SH-SY5Y (cell line): ENCODE measurements around the gene SYP.

Source experiments
- GATA2 ChIP-seq: IDR thresholded peaks from 2 replicates; pipeline ENCODE4 v1.6.1; 2011; ENCODE audit warnings: mild to moderate bottlenecking, low read depth, low read length
- GATA3 ChIP-seq: IDR thresholded peaks from 2 replicates; pipeline ENCODE4 v1.6.1; 2011; ENCODE audit warnings: low read depth, mild to moderate bottlenecking, low read length, moderate library complexity

The SYP gene

GRCh38 chrX:49190821-49191573 lies 9.0 kb downstream of the SYP start:
- TF ChIP-seq GATA2 = no peak
- no peak for TF ChIP-seq GATA3

DNA sequence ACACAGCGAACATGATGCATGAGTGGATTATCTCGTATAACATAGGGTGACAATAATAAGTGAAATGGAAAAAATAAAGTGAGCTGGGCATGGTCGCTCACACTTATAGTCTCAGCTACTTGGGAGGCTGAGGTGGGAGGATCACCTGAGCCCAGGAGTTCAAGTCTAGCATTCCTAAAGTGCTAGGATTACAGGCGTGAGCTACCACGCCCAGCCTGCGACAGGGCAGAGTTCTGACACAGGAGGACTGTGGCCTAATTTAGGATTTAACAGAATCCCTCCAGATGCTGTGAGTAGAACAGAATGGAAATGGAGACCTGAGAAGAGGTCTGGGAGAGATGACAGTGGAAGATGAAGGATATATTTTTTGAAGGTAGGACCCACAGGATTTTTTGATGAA lies 10.4 kb downstream of the SYP start:
- TF ChIP-seq GATA3 (no peak), GATA2 (no peak)

GRCh38 chrX:49188468-49189076 lies 11.4 kb downstream of the SYP start:
- TF ChIP-seq GATA3 = no peak
- TF ChIP-seq GATA2 = no peak

GRCh38 chrX:49187526-49187925 lies 12.5 kb downstream of the SYP start:
- TF ChIP-seq GATA3 = no peak
- TF ChIP-seq GATA2 = no peak

DNA sequence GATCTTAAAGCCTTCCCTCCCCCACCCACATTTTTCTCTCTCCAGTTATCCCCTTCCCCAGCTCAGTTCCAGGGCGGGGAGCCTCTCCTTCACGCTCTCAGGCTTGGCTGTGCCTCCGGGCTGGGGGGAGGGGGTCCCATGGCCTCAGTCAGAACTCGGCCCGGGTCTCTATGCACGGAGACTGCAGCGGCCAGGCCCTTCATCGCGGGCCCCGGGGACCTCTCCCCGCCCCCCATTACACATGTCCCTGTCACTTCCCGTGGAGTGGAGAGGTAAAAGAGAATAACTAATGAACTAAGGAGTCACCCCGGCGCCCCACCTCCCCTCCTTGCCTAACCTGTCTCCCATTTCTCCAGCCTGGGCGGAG lies 13.0 kb downstream of the SYP start:
- TF ChIP-seq GATA2 (no peak), GATA3 (no peak)

DNA sequence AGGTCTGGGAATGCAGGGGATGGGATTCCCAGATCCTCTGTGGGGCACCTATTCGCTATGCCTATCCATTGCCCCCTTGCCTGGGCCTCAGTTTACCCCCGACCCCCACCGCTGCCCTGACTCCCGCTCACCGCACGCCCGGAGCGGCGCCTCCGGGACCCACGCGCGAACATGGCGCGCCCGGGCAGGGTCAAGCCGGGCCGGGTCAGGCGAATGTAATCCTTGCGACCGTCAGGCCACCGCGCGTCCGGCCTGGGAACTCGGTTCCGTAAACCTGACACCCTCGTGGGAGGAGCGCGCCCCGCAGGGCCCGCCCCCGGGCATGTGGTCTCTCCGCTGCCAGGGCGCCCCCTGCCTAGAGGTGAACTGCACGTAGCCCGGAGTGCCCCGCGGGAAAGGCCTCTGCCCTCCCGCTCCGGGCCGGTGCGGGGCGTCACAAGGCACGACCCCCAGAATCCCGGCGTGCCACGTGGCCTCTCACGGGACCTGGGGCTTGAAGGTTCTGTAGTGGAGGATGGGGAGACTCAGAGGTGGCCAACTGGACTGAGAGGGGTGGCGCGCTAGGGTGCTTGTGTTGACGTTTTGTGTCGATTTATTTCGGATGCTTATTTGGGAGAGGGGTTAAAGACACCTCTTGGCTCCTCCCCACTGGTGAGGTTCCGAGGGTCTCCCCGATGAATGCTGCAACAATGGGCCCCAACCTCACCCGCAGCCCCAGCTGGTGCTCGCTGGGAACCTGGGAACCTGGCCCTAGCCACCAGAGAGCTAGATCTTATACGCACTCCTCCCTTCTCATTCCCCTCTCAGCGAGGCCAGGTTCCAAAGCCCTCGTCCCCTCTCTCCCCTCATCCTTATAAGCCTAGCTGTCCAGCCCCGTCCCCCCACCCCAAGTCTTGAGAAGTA lies 13.6 kb downstream of the SYP start, which contains the start of gene PRICKLE3:
TSS of gene PRICKLE3 (minus strand) at position 249 of the 903 bp plus-strand sequence. CDS start at position 173, 76 bp downstream.
- TF ChIP-seq GATA3 = no peak

DNA sequence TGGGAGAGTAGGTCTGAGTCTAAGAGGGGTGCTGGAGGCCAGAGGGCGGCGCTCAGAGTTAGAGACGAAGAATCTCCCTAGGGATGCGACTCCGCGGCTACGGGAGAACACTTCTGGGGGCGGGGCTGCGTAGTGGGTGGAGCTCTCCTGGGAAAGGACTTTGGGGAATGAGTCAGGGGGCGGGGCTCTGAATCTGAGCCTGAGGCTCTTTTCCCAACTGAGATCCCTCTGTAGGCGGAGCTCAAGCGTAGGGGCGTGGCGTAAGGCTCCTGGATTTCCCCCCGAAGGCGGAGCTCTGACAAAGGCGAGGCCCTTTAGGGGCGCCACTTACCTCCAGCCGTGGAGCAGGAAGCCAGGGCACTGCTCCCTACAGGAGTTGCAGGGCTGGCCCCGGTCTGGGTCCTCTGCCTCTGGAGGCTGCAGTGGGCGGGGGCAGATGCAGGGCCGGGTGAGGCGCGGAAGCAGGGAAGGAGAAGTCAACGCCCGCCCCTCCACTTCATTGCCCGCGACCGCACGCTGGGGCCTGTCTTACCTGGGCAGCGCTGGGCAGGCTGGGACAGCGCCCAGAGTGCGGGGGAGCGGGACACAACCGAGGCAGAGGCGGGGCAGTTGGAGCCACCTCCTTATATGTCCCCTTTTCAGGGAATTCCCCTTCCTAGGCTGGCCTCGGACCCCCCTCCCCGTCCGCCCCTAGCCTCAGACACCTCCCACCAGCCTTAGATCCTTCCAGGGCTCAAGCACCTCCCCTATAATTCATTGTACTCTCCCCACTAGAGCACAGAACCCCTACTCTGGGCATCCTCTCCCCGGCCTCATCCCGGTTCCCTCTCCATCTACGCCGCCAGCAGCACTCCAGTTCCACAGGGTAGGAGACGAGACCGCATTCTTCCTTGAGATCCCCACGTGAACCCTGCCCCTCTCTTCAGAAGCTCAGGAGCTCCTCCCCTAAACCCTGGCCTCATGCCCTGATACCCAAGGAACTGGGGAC lies 15.4 kb downstream of the SYP start:
- no peak for TF ChIP-seq GATA2
- no peak for TF ChIP-seq GATA3

DNA sequence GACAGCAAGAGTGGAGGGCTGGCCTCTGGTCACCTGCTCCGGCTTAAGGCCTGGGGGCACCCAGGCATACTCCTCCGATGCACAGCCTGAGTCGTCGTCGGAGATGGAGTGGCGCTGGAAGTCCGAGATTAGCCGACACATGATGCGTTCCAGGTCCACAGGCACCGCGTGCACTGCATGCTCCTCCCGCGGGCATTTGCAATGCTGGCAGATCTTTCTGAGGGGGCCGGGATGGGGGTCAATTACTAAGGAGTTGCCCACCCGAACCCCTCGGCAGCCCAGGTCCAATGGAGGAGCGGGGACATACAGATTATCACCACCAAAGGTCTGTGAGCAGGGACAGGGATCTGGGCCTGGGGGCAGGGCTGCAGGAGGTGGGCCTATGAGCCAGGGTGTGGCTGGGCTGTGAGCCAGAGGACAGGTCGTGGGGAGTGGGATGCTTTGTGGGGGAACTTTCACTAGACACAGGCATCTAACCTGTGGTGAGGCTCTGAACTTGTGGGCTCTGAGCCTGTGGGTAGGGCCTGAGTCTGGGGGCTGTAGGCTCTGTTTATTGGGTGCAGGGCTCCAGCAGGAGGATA lies 16.2 kb downstream of the SYP start:
- TF ChIP-seq GATA3 = no peak
- TF ChIP-seq GATA2 = no peak

- TF ChIP-seq GATA3 (no peak), GATA2 (no peak)
Measured at GRCh38 chrX:49179358-49179757, 20.6 kb downstream of the SYP start.

- no peak for TF ChIP-seq GATA2
- no peak for TF ChIP-seq GATA3
Measured at GRCh38 chrX:49178537-49178936, 21.5 kb downstream of the SYP start.

- TF ChIP-seq GATA2 (no peak), GATA3 (no peak)
Measured at GRCh38 chrX:49177873-49178480, 22.0 kb downstream of the SYP start.

- TF ChIP-seq GATA3 = no peak
- TF ChIP-seq GATA2 = no peak
Measured at GRCh38 chrX:49177338-49177833, 22.6 kb downstream of the SYP start.
